ENCODE data around the gene NEK6.

DNA sequence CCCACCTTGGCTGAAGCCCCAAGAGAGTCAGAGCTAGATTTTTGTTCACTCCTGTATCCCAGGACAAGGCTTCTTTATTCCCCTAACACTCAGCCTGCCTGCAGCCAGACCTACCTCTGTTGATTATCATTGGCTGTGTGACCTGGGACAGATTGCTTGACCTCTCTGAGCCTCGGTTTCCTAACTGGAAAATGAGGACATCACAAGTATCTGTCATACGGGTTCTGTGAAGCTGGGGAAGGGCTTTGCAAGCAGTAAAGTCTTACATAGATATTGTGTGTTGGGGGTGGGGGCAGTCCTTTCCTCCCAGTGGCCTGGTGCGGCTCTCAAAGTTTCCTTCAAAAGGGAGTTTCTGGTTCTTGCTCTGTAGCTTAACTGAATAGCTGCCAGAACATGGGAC lies 2.5 kb upstream of the NEK6 start:
- TF ChIP-seq CTCF (IDR thresholded peaks at IDR 0.05) (no peak), POLR2A (IDR thresholded peaks at IDR 0.05) (no peak)

All from testis (tissue), 2 donors.